ENCODE measurements around the gene TMEM145. TPM values are rescaled to one million over a fixed set of nuclear protein-coding genes. Genes with fewer than 3 reads are reported as not detected.

The TMEM145 gene
- total RNA-seq, 1 experiment from 2014 or later: 0.69 TPM

DNA sequence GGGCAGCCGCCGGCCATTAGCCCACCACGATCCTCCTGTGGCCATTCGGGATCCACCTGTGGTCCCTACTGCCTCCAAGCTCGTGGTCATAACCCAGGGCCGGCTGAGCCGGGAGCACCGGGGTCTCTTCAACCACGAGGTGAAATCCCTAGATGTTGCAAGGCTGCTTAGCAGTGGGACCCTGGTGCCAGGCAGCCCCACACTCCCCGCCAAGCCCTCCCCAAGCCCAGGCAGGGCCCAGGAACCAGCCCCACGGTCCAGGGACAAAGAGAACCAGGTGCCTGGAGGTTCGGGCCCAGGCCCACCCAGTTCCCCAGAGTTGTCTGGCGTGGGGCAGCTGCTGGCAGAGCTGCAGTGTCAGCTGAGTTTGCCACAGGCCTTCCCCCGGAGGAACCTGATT lies 3.4 kb upstream of the TMEM145 start:
- TF ChIP-seq, protein P1, sequence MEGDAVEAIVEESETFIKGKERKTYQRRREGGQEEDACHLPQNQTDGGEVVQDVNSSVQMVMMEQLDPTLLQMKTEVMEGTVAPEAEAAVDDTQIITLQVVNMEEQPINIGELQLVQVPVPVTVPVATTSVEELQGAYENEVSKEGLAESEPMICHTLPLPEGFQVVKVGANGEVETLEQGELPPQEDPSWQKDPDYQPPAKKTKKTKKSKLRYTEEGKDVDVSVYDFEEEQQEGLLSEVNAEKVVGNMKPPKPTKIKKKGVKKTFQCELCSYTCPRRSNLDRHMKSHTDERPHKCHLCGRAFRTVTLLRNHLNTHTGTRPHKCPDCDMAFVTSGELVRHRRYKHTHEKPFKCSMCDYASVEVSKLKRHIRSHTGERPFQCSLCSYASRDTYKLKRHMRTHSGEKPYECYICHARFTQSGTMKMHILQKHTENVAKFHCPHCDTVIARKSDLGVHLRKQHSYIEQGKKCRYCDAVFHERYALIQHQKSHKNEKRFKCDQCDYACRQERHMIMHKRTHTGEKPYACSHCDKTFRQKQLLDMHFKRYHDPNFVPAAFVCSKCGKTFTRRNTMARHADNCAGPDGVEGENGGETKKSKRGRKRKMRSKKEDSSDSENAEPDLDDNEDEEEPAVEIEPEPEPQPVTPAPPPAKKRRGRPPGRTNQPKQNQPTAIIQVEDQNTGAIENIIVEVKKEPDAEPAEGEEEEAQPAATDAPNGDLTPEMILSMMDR (conservative IDR thresholded peaks at IDR 0.05; ENCODE audit: low read depth, low read length): no peak
- TF ChIP-seq EZH2 (IDR thresholded peaks at IDR 0.05; ENCODE audit: low read length, unreplicated experiment) (no peak), EZH2phosphoT487 (IDR thresholded peaks at IDR 0.05; ENCODE audit: borderline replicate concordance, low read length) (no peak)
- H3K9me3 ChIP-seq (ENCODE audit: low read length): no peaks in the 10 kb centered on the region
- CTCF ChIA-PET: no interaction called here
- BruUV-seq (replicated peaks): no TSS peak
- H2AFZ ChIP-seq (ENCODE audit: low read length): no peak overlapping the region
- H3K4me2 ChIP-seq (ENCODE audit: low read length): no peak overlapping the region
- H3K9me2 ChIP-seq (replicated peaks; ENCODE audit: low read length): no peaks in the 10 kb centered on the region
- no peaks in the 10 kb centered on the region for H4K20me1 ChIP-seq (ENCODE audit: low read length)
- POLR2A ChIA-PET (ENCODE audit: unreplicated experiment): no interaction called here
- no peaks in the 10 kb centered on the region for H3K4me1 ChIP-seq (ENCODE audit: insufficient read depth, low read length)
- DNase-seq: no peak
- ATAC-seq: no peak
- H3K27me3 ChIP-seq (ENCODE audit: low read length): no peaks in the 10 kb centered on the region
- intact Hi-C loops (cut with micrococcal nuclease): no loop called here
- no peaks in the 10 kb centered on the region for H3K79me2 ChIP-seq (ENCODE audit: low read length)
- no peaks in the 10 kb centered on the region for H3K36me3 ChIP-seq (ENCODE audit: low read depth, low read length)
- no peaks in the 10 kb centered on the region for H3F3A ChIP-seq (ENCODE audit: low read length, unreplicated experiment)
- H3K4me3 ChIP-seq (ENCODE audit: low read length): no peak overlapping the region
- H3K27ac ChIP-seq (ENCODE audit: low read length): no peak overlapping the region
- H3K9ac ChIP-seq (ENCODE audit: low read length): no peak overlapping the region

DNA sequence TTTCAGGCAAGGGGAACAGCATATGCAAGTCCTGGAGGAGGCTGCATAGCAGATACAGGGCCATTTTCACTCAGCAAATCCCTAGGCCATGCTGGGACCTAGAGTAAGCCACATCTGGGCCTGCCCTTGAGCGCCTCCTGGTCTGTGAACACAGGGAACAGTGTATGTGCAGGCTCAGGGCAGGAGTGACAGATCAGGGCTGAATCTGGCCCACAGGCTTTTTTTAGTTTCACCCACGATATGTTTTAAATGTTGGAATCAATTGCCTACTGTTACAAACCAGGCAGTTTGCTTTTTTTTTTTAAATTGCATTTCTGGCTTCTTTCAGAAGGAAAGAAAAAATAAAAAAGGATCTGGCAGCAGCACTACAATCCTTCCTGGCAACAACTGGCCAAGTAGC lies 1.5 kb upstream of the TMEM145 start:
- Histone ChIP-seq H3K4me1 (ENCODE audit: insufficient read depth, low read length) (no peaks in the 10 kb centered on the region), H2AFZ (ENCODE audit: low read length) (no peak overlapping the region), H4K20me1 (ENCODE audit: low read length) (no peaks in the 10 kb centered on the region), H3K4me3 (ENCODE audit: low read length) (no peak overlapping the region), H3K4me2 (ENCODE audit: low read length) (no peak overlapping the region), H3K27ac (ENCODE audit: low read length) (no peak overlapping the region), H3K9me3 (ENCODE audit: low read length) (no peaks in the 10 kb centered on the region), H3K36me3 (ENCODE audit: low read depth, low read length) (no peaks in the 10 kb centered on the region), H3K9ac (ENCODE audit: low read length) (no peak overlapping the region), H3K27me3 (ENCODE audit: low read length) (no peaks in the 10 kb centered on the region), H3K79me2 (ENCODE audit: low read length) (no peaks in the 10 kb centered on the region), H3K9me2 (replicated peaks; ENCODE audit: low read length) (no peaks in the 10 kb centered on the region), H3F3A (ENCODE audit: low read length, unreplicated experiment) (no peaks in the 10 kb centered on the region)
- CTCF ChIA-PET: no interaction called here
- TF ChIP-seq, protein P1 (conservative IDR thresholded peaks at IDR 0.05; ENCODE audit: low read depth, low read length): no peak
- TF ChIP-seq EZH2 (IDR thresholded peaks at IDR 0.05; ENCODE audit: low read length, unreplicated experiment) (no peak), EZH2phosphoT487 (IDR thresholded peaks at IDR 0.05; ENCODE audit: borderline replicate concordance, low read length) (no peak)
- intact Hi-C loops (cut with micrococcal nuclease): no loop called here
- ATAC-seq: no peak
- DNase-seq: no peak
- no TSS peak for BruUV-seq (replicated peaks)
- POLR2A ChIA-PET (ENCODE audit: unreplicated experiment): no interaction called here

DNA sequence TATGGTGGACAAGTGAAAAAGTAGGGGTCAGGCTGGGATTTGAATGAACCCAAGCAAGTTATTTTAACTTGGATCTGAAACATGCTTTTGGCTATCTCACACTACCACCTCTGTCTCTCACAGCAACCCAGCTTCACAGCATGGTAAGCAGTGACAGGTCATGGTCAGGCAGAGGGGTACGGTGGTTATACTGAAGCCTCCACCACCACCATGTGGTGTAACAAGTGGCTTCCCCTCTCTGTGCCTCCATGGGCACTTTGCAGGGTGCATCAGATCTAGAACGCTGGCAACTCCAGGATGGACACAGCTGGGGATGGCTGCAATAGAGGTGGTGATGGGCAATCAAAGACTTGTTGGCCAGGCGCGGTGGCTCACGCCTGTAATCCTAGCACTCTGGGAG lies 739 bp upstream of the TMEM145 start:
- CTCF ChIA-PET: no interaction called here
- POLR2A ChIA-PET (ENCODE audit: unreplicated experiment): no interaction called here
- Histone ChIP-seq H3K9me2 (replicated peaks; ENCODE audit: low read length) (no peaks in the 10 kb centered on the region), H3K79me2 (ENCODE audit: low read length) (no peaks in the 10 kb centered on the region), H2AFZ (ENCODE audit: low read length) (no peak overlapping the region), H3F3A (ENCODE audit: low read length, unreplicated experiment) (no peaks in the 10 kb centered on the region), H3K27ac (ENCODE audit: low read length) (no peak overlapping the region), H3K4me3 (ENCODE audit: low read length) (no peak overlapping the region), H3K9me3 (ENCODE audit: low read length) (no peaks in the 10 kb centered on the region), H3K36me3 (ENCODE audit: low read depth, low read length) (no peaks in the 10 kb centered on the region), H3K4me1 (ENCODE audit: insufficient read depth, low read length) (no peaks in the 10 kb centered on the region), H3K9ac (ENCODE audit: low read length) (no peak overlapping the region), H3K27me3 (ENCODE audit: low read length) (no peaks in the 10 kb centered on the region), H3K4me2 (ENCODE audit: low read length) (no peak overlapping the region), H4K20me1 (ENCODE audit: low read length) (no peaks in the 10 kb centered on the region)
- ATAC-seq (no peak), DNase-seq (no peak)
- no TSS peak for BruUV-seq (replicated peaks)
- intact Hi-C loops (cut with micrococcal nuclease): no loop called here
- TF ChIP-seq, protein P1 (conservative IDR thresholded peaks at IDR 0.05; ENCODE audit: low read depth, low read length): no peak
- no peak for TF ChIP-seq EZH2phosphoT487 (IDR thresholded peaks at IDR 0.05; ENCODE audit: borderline replicate concordance, low read length)
- TF ChIP-seq EZH2 (IDR thresholded peaks at IDR 0.05; ENCODE audit: low read length, unreplicated experiment): no peak
